GM18909 (cell line): Measurements from ENCODE around the gene LYL1.

Source experiments
- ATAC-seq: cut with Tn5 transposase; IDR thresholded peaks from one replicate; pipeline ENCODE4 v1.9.1; 2021; ENCODE audit warnings: mild to moderate bottlenecking; ENCODE audit not compliant: unreplicated experiment, poor library complexity

Gene LYL1

DNA sequence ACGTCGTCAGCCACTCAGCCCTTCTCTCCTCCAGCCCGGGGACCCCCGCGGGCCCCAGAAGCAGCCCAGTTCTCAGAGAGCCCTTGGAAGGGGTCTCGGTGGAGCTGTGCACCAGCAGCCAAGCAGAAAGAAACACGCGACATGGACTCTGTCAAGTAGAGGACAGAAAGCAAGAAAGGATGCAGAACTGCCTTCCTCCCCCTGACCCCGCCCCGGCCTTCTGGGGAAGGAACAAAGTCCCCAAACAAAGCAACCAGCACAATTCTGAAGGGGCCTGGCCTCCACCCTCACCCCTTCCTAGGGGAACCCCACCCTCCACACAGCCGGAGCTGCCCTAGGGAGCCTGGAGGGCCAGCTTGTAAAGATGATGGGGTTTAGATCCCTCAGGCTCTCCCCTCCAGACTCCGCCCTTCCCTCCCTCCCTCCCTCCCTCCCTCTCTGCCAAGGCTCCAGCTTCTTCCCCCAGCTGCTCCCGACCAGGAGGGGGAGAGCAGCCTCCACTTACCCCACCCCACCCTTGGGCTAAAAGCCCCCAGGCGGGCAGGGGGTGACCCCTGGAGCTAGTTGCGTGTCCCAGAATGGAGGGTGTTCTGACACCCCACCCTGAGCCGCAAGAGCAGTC is 7.8 kb downstream of the LYL1 start:
- ATAC-seq: no peak

DNA sequence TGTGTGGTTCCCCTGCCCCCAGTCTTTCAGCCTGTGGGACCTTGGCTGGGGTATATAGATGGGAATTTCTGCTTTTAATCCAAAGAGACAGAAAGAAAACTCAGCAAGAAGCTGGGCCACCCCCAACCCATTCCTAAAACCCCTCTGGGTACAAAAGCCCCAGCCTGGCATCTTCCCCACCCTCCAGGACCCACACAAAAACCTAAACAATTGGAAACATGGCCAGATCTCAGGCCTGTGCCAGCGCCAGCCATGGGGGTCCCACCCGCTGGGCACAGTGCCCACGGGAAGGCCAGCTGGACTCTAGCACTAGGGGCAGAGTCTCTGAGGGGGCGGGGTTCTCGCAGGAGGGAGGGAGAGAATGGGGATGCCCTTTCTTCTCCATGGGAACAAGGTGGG is 8.6 kb downstream of the LYL1 start:
- ATAC-seq: no peak

DNA sequence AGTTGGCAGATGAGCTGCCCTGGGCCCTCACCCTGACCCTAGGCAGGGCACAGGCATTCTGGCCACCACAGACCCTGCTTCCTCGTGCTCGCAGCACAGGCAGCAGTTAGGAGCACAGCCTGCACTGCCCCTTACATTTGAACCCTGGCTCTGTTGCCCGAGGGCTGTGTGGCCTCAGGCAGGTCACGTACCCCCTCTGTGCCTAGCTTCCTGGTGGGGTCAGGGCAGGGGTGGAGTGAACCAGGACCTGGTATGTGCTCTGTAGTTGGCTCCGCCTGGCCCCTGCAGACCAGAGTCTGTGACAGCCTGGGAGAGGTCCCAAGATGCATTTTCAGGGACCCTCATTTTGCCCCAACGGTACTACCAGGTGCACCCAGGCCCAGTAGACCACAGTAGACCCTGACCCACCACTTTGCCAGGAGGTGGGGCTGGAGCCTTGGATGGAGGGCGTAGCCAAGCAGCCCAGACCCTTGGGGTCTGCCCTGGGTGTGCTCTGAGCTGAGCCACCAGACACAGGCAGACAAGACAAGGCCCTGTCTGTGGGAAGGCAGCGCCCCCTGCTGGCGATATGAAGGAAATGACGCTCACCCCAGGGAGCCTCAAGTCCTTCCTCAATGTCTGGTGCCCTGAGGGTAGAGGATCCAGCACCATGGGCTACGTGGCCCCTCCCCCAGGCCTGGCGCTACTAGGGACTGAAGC is 9.1 kb downstream of the LYL1 start:
- no peak for ATAC-seq

DNA sequence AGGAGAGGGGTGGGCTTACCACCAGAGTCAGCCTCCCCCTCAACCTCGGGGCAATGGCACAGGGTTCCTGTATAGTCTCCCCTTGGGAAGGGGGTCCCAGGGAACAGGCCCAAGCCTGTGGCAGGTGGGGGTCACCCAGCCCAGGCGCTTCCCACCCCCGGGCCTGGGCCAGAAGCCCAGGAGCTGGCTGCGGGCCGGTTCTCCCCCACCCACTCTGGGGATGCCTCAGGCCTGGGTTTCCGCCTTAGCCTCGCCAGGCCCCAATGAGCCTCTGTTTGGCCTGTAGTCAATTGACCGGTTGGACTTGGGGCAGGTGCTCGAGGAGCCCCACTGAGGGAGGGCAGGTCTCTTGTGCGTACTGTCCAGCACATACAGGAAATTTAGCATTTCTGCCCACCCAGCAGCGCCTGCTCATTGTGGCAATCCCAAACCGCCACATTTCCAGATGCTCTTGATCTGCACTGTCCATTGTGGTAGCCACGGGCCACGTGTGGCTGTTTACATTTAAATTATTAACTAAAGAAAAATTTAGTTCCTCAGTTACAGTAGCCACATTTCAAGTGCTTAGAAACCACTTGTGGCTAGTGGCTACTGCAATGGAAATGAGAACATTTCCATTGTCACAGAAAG is 9.9 kb downstream of the LYL1 start:
- ATAC-seq: no peak

DNA sequence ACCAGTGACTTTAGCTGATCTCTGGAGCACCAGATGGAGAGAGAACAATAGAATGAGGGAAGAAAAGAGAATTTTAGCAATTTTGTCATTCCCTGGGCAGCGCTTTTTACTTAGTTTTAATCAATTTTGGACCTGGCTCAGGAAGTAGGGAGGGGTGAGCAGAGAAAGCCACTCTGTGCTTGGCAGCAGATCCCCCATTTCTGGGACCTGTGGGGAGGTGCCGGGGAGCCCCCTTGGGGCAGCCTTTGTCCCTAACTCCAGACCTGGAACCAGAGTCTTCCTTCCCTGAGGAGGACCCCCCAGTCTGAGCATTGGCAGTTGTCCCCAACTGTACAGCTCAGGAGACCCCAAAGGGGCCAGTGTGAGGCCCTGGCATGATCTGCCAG is 10.5 kb downstream of the LYL1 start:
- no peak for ATAC-seq

DNA sequence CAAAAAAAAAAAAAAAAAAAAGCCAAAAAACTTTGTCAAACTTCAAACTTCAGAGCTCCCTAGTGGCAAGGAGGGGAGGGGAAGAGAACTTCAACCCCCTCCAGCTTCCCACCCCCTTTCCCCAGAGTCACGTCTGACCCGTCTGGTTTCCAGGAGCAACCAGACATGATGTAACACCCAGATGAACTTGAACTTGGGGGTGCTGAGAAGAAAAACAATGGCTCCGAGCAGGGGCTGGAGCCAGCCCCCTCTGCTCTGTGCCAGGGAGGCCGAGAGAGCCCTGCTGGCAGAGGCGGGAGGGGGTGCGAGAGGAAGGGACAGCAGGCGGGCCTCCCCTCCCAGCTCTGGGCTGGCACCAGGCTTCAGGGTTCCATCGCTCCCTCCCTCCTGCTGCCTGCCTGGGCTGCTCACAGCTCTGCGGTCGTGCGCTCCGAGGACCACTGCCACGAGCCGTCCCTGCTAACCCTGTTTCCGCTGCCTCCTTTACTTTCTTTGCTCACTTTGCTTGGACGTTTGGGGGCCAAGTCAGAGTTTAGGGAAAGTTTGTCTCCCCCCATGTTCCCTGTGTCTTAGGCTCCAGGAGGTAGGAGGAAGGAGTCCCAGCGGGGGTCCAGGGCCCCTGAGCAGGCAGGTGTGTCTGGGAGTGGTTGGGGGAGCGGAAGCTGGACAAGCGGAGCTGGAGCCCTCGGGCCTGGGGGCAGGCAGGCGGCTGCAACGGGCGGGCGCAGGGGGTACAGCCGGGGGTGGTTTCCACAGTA is 11.1 kb downstream of the LYL1 start:
- no peak for ATAC-seq

DNA sequence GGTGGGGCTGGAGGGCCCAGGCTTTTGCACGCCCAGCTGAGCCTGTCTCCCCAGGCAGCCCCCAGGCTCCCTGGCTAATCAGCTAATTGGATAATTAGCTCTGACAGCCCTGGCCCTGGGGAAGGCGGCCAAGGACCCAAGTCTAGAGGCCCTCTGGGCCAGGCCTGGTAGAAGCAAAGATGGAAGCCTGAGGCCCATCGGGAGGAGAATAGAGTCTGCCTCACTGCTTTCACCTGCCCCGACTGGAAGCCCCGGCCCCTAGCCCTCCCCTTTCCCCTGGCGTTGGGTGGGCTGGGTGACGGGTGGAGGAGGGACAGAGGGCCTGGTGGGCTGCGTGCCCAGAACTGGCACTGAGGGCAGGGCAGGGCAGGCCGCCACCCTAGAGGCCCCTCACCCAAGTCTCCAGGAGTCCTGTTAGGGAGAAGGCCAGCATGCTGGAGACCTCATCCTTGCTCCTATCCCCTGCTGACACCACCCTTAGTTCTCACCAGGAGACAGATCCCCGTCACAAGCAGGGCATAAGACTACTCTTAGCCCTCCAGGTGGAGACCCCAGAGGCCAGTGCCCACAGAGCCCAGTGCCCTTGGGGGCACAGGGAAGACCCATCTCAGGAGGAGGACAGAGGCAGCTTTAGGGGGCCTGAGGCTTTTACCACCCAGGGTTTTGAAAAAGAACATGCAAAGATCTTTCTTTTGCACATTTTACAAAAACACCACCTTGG is 12.0 kb downstream of the LYL1 start:
- ATAC-seq: no peak

DNA sequence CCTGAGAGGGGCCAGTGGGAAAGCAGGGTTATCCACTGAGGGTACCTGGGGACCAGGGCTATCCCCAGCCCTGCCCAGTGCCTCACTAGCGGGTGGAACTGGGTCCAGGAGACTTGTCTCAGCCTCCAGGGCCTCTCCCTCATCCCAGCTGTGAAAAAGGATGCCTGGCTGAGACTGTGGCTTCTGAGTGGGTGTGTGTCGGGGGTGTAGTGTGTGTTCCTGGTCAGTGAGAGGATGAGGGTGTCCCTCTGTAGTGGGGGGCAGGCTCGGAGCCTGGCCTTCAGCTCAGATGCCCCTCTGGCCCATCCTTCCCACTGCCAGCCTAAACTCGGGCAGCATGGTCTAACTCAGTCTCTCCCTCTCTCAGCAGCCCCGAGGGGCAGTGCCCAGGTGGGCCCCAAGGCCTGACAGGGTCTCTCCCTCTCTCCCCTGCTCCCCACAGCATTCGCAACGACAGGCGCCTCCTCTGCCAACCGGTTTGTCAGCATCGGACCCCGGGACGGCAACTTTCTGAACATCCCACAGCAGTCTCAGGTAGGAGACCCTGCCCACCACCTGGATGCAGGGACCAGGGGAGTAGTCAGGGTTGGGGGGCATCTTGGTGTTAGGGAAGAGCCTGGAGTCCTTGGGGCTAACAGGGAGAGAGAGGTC is 12.7 kb downstream of the LYL1 start:
- no peak for ATAC-seq

DNA sequence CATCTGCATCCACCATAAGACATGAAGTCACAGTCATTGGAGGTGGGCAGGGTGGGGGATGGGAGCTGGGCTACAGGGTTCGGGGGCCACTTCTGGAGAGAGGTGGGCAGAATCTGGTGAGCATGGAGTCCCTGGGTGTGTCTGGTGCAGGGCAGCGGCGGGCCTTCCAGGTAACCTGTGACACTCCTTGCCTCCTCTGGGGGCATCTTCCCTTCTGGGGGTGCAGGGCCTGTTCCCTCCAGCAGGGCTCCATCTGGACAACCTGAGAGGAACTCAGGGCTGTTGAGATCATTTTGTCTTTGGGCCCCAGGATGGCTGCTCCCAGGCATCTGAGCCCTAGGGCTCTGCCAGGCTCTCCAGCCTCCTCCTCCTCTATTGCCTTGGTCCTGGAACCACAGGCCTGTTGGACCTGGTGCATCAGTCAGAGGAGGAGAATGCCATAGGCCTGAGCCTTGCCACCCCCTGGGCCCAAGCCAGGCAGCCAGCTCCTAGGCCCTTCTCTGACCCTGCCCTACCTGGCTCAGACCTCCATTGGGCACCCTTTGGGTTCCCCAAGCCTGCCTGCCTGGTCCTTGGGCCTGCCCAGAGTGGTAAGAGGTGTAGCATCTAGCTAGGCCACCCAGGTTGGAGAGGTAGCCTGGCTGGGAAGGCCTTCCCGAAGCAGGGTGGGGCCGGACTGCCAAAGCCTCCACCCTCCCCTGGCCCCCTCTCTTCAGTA is 13.4 kb downstream of the LYL1 start:
- ATAC-seq: no peak

DNA sequence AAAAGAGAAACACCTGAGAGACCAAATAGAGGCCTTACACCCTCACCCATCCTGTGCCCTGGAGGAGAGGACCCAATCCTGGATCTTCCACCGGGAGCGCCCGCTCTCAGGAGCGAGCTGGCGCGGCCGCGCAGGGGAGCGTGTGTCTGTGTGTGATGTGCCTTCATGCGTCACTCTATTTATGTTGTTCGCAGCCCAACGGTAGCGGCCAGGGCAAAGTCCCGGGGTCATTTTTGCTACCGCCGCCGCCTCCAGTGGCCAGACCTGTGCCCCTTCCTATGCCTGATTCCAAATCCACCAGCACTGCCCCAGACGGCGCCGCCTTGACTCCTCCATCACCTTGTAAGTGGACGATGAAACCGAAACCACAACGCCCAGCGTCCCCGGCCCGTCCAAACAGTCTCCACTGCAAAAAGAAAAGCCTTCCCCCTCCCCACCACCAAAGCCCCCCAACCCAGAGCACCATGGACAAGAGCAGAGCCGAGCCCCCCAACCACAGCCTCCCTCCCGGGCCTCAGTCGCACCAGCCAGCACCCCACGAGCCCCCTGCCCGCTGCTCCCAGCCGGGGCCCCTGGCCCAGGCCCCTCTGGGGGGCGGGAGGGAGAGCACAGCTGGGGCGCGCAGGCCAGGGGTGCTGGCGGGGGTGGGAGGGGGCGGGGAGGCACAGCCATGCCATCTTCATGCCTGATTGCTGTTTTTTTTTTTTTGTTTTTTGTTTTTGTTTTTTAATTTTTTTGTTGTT is 14.7 kb downstream of the LYL1 start:
- ATAC-seq: no peak

DNA sequence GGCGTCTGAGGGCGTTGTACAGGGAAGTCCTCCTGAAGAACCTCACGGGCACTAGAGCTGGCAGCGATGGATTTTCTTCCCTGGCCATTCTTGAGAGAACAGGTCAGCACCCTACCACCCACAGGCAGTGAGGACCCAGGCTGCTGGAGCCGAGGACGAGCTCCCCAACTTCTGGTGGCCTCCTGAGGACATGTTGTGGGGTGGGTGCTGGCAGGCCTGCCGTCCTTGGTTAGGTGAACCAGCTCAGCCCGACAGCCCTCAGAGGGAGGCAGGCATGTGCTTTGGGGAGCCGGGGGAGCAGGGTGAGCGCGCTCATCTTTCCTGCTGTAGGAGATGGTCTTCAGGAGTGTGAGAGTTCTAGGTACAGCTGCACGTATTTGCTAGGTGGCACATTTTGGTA is 15.4 kb downstream of the LYL1 start:
- no peak for ATAC-seq

DNA sequence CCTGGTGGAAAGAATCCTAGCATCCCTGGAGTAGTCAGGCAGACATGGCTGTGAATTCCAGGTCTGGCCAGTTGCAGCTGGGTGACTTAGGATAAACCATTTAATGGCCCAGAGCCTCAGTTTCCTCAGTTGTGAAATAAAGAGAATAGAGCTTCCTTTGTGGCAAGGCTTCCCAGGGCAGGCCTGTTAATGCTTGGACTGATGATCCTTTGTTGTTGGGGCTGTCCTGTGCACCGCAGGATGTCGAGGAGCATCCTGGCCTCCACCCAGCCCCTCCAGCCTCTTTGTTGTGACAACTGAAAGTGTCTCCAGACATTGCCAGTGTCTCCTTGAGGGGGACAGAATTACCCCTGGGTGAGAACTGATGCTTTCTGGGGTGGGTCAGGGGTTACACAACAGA is 16.3 kb downstream of the LYL1 start:
- no peak for ATAC-seq

DNA sequence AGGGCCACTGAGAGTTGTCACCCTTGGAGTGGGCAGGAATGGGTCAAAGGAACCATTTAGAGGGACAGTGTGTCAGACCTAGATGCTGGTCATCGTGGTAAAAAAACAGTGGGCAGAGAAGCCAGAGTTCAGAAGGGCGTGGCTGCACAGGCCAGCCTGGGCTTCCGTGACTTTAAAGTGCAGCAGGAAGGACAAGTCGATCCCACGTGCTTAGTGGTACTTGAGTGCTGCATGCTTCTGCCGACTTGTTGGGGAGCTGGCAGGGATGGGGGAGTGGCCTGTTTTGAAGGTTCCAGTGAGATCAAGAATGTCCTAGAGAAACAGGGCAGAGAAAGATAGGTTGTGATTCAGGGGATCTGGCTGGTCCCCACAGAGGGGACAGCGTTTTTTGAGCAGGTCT is 17.0 kb downstream of the LYL1 start:
- ATAC-seq: no peak

DNA sequence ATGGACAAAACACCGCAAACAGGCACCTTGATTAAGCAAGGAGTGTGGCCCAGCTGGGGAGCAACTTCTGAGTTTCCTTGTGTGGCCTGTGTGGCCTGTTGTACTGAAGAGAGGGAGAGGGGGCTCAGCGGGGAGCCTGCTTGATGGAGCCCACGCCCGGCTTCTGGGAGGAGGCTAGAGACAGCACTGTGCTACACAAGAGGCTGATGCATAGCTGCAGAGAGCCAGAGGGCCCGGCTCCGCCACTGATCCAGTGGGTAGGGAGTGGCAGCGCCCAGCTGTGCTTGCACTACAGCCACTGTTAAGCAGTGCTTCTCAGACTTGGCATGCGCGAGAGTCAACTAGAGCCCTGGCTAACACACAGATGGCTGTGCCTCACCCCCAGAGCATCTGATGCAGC is 19.0 kb downstream of the LYL1 start:
- ATAC-seq: no peak

DNA sequence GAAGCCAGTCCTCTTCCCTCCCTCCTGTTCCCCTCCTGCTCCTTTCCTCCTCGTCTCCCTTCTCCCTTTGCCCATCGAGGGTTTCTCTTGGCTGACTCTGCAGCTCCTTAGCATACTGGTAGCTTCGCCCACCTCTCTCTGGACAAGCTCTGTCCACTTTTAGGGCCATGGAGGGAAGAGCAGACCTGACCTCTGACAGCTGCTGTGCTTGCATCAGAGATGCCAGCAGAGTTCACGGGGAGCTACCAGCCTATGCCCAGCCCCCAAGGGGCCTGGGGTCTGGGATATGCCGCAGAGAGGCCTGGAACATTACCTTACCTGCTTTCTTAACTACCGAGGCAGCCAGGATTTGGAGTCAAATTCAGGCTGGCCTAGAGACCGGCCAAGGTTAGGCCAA is 19.7 kb downstream of the LYL1 start:
- no peak for ATAC-seq

DNA sequence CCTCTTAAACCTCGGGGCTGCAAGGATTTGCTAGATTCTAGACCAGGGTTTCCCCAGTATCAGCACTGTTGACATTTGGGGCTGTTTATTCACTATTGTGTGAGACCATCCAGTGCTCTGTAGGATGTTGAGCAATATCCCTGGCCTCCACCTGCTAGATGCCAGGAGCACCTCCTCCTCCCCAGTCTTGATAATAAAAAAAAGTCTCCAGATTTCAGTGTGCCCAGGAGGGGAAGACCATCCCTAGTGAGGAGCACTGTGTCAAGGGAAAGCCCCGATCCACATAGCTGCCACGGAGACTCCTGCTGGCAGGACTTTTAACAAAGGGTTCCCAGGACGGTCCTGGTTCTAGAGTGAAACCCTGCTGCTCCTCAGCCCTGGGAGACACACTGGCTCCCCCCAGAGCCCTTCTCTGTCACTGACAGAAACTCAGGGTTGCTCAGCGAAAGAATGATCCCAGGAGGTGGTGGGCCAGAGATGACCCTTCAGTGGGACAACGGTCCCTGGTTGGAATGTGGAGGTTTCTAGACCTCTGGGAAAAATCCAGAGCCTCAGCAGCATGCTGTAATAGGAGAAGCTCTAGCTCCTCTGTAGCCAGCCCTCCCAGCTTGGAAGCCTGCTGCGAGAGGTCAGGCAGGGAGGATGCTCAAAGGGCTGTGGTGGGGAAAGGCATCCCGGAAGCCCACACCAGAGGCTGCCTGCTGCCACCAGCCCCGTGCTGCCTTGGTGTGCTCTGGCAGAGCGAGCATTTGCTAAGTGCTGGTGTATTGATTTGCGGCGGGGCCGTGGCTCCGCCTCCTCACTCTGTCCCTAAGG is 20.3 kb downstream of the LYL1 start:
- ATAC-seq: no peak

DNA sequence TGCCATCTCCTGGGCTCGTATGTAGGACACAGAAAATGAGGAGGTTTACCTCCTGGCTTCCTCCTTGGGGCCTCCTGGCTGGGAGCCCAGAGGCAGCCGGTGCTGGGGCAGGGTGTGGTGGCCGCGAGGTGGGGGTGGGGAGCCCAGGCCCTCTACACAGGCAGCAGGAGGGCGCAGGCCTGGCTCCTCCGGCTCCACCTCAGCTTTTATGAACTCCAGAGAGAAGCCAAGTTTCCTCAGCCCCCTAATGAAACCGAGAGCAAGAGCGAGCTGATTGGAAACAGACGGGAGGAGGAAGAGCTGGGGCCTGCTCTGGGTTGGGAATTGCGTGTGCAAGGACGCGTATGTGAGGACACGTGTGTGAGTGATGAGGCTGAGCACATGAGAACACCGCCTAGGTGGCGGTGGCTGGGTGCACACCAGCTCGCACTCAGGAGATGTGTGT is 23.1 kb downstream of the LYL1 start:
- no peak for ATAC-seq
